Testis (tissue), 2 donors: ENCODE results near the gene CHTF18.

ENCODE experiments used
- POLR2A ChIP-seq: fragments of 450-650 bp; IDR thresholded peaks from one replicate; pipeline ENCODE4 v1.6.1; 2017; ENCODE audit warnings: antibody characterized with exemption, mild to moderate bottlenecking, moderate library complexity
- TF ChIP-seq, protein P1 (sequence below), 3 experiments: fragments of 450-650 bp in 2 of 3; fragments of 200-600 bp in 1 of 3; sonication (generic) in 1 of 3; IDR thresholded peaks; one replicate each; pipeline ENCODE4 v1.5.1; 2016 to 2019; ENCODE audit warnings: antibody characterized with exemption in 3 of 3, mild to moderate bottlenecking in 2 of 3, moderate library complexity in 1 of 3

- TF ChIP-seq, protein P1, sequence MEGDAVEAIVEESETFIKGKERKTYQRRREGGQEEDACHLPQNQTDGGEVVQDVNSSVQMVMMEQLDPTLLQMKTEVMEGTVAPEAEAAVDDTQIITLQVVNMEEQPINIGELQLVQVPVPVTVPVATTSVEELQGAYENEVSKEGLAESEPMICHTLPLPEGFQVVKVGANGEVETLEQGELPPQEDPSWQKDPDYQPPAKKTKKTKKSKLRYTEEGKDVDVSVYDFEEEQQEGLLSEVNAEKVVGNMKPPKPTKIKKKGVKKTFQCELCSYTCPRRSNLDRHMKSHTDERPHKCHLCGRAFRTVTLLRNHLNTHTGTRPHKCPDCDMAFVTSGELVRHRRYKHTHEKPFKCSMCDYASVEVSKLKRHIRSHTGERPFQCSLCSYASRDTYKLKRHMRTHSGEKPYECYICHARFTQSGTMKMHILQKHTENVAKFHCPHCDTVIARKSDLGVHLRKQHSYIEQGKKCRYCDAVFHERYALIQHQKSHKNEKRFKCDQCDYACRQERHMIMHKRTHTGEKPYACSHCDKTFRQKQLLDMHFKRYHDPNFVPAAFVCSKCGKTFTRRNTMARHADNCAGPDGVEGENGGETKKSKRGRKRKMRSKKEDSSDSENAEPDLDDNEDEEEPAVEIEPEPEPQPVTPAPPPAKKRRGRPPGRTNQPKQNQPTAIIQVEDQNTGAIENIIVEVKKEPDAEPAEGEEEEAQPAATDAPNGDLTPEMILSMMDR (IDR thresholded peaks at IDR 0.05): no peak
- TF ChIP-seq POLR2A: no peak
Observed at GRCh38 chr16:801584-802363, 13.4 kb downstream of the CHTF18 start.
